GM23338 (cell line): ENCODE data around the gene NR1I2. TPM values are rescaled to one million over a fixed set of nuclear protein-coding genes. Genes with fewer than 3 reads are reported as not detected.

ENCODE experiments used
- ATAC-seq: fragments of 200-7000 bp; cut with Tn5 transposase; 3 replicates; pipeline ENCODE4 v1.9.1; 2020
- DNase-seq: peaks from one replicate; pipeline ENCODE4 v3.0.0-alpha.2; 2015; ENCODE audit warnings: low spot score
- H2AFZ ChIP-seq: fragments of 200-600 bp; sonication (generic); 2 replicates; pipeline ENCODE4 v1.8.0; 2016; ENCODE audit warnings: antibody characterized with exemption, mild to moderate bottlenecking, moderate library complexity
- H3F3A ChIP-seq: fragments of 200-600 bp; sonication (generic); replicated peaks from 2 replicates; pipeline ENCODE4 v1.8.0; 2017; ENCODE audit warnings: antibody characterized with exemption, mixed run types, low read depth
- H3K27ac ChIP-seq: fragments of 200-600 bp; sonication (generic); 2 replicates; pipeline ENCODE4 v1.6.1; 2016; ENCODE audit warnings: low read depth
- H3K27me3 ChIP-seq: fragments of 200-600 bp; sonication (generic); 2 replicates; pipeline ENCODE4 v1.8.0; 2016; ENCODE audit warnings: mild to moderate bottlenecking, mixed run types, moderate library complexity; ENCODE audit not compliant: insufficient read depth
- H3K36me3 ChIP-seq: fragments of 200-600 bp; sonication (generic); 2 replicates; pipeline ENCODE4 v1.8.0; 2016; ENCODE audit warnings: mild to moderate bottlenecking; ENCODE audit not compliant: insufficient read depth
- H3K4me1 ChIP-seq: fragments of 200-600 bp; sonication (generic); 2 replicates; pipeline ENCODE4 v1.8.0; 2016; ENCODE audit warnings: mild to moderate bottlenecking, moderate library complexity; ENCODE audit not compliant: insufficient read depth
- H3K4me2 ChIP-seq: fragments of 200-600 bp; sonication (generic); 2 replicates; pipeline ENCODE4 v1.7.1; 2017; ENCODE audit warnings: mixed run types
- H3K4me3 ChIP-seq: fragments of 200-600 bp; sonication (generic); 2 replicates; pipeline ENCODE4 v1.6.1; 2016; ENCODE audit warnings: mixed run types
- H3K79me2 ChIP-seq: fragments of 200-600 bp; sonication (generic); replicated peaks from 2 replicates; pipeline ENCODE4 v1.8.0; 2017; ENCODE audit warnings: mild to moderate bottlenecking; ENCODE audit not compliant: insufficient read depth
- H3K9me2 ChIP-seq: fragments of 200-600 bp; sonication (generic); 2 replicates; pipeline ENCODE4 v1.8.0; 2017; ENCODE audit not compliant: insufficient read depth
- H4K20me1 ChIP-seq: fragments of 200-600 bp; sonication (generic); replicated peaks from 2 replicates; pipeline ENCODE4 v1.8.0; 2017; ENCODE audit warnings: mild to moderate bottlenecking; ENCODE audit not compliant: insufficient read depth
- H3K27ac Mint-ChIP-seq: 2 replicates; pipeline ENCODE4 v1.8.0; 2020; ENCODE audit warnings: inconsistent platforms, mild to moderate bottlenecking, moderate library complexity, mixed read lengths
- H3K27me3 Mint-ChIP-seq: 3 replicates; pipeline ENCODE4 v1.8.0; 2022; ENCODE audit warnings: low read depth, mild to moderate bottlenecking, moderate library complexity, mixed read lengths, inconsistent platforms; ENCODE audit not compliant: insufficient read depth, poor library complexity
- H3K36me3 Mint-ChIP-seq: 3 replicates; pipeline ENCODE4 v1.8.0; 2021; ENCODE audit warnings: low read depth, mild to moderate bottlenecking, inconsistent platforms, moderate library complexity, mixed read lengths
- H3K4me1 Mint-ChIP-seq: 3 replicates; pipeline ENCODE4 v1.8.0; 2020; ENCODE audit warnings: mild to moderate bottlenecking, inconsistent platforms, mixed read lengths
- H3K4me3 Mint-ChIP-seq: 3 replicates; pipeline ENCODE4 v1.8.0; 2021; ENCODE audit warnings: moderate library complexity, mild to moderate bottlenecking, inconsistent platforms, mixed read lengths
- H3K9me3 Mint-ChIP-seq: 3 replicates; pipeline ENCODE4 v1.8.0; 2020; ENCODE audit warnings: moderate library complexity, mild to moderate bottlenecking, inconsistent platforms, mixed read lengths
- CREB1 ChIP-seq: fragments of 250-450 bp; sonication (Bioruptor Pico); IDR thresholded peaks from 2 replicates; pipeline ENCODE4 v1.5.0; 2020; ENCODE audit warnings: low read depth, mild to moderate bottlenecking, moderate library complexity
- EZH2phosphoT487 ChIP-seq: fragments of 200-600 bp; sonication (generic); IDR thresholded peaks from one replicate; pipeline ENCODE4 v1.8.1; 2018; ENCODE audit warnings: antibody characterized with exemption; ENCODE audit not compliant: unreplicated experiment
- JUNB ChIP-seq: IDR thresholded peaks from one replicate; pipeline ENCODE4 v1.6.1; 2016; ENCODE audit warnings: antibody characterized with exemption; ENCODE audit not compliant: unreplicated experiment
- ZNF114 ChIP-seq: fragments of 250-450 bp; sonication (Bioruptor Pico); IDR thresholded peaks from 2 replicates; pipeline ENCODE4 v1.5.0; 2020; ENCODE audit warnings: mild to moderate bottlenecking, moderate library complexity
- ZNF331 ChIP-seq: fragments of 250-450 bp; sonication (Bioruptor Pico); IDR thresholded peaks from 2 replicates; pipeline ENCODE4 v1.5.0; 2020; ENCODE audit warnings: low read depth, mild to moderate bottlenecking, moderate library complexity
- polyA plus RNA-seq: library from polyadenylated mRNA; unstranded; fragments of >200 nt; fragmentation: Nextera tagmentation; extraction: Ambion mirVana; gene quantifications from 2 replicates; pipeline ENCODE4 v1.2.1, GENCODE V29; 2016
- total RNA-seq: library from RNA; depleted of rRNA; stranded (reverse); fragments of >200 nt; shearing (Covaris generic); gene quantifications from 2 replicates; pipeline ENCODE4 v1.2.3, GENCODE V29; 2014
- TF ChIP-seq, protein P1 (sequence below): fragments of 250-450 bp; sonication (Bioruptor Pico); IDR thresholded peaks from 2 replicates; pipeline ENCODE4 v1.5.0; 2020; ENCODE audit warnings: mild to moderate bottlenecking, moderate library complexity
- TF ChIP-seq, protein P2 (sequence below): IDR thresholded peaks from 2 replicates; pipeline ENCODE4 v1.6.1; 2016; ENCODE audit warnings: antibody characterized with exemption
- TF ChIP-seq, protein P3 (sequence below), 2 experiments: fragments of 200-600 bp in 1 of 2; sonication (generic) in 1 of 2; conservative IDR thresholded peaks; 2 replicates each; pipeline versions ENCODE4 v1.5.1 to v1.6.1; 2016 to 2017; ENCODE audit warnings: antibody characterized with exemption in 2 of 2, low read depth in 2 of 2, mild to moderate bottlenecking in 2 of 2, moderate library complexity in 1 of 2
- TF ChIP-seq, protein P4 (sequence below): IDR thresholded peaks from one replicate; pipeline ENCODE4 v1.6.1; 2018; ENCODE audit warnings: antibody characterized with exemption; ENCODE audit not compliant: unreplicated experiment

The NR1I2 gene
- total and polyA plus RNA-seq, 2 experiments from 2014 or later, result 0.89 to 4.4 TPM

DNA sequence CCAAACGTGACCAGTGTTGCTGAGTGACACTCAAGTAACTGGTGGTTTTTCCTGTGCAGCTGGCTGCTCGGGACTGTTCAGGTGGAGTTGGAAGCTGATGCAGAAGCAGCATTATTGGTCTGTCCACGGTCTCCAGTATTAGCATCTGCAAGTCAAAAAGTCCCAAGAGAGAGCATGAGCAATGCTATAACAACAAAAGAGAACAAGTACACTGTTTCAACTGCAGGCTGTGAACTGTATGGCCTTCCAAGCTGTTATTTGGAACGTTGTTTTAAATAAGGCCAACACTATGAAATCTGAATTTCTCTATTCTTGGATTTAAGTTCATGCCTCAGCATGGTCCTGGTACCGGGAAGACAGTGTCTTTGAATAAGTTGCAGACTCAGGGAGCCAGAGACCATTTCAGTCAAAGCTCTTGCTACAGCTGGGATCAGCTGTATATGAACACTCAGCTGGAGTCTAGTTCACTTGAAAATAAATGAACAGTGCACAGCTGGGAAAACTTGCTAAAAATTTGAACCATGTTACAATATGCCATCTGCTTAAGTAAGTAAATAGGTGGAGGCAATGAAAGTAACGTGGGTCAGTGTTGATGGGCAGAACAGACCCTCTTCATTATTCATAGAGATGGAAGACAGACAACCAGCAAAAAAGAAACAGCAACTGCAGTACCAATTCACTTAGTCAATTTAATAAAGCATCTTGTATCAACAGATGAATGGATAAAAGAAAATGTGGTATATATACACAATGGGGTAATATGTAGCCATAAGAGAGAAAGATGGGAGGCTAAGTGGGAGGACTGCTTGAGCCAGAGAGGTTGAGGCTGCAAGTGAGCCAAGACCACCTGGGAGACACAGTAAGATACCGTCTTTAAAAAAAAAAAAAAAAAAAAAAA, 45.1 kb downstream of the NR1I2 start (continued):
- TF ChIP-seq, protein P1, sequence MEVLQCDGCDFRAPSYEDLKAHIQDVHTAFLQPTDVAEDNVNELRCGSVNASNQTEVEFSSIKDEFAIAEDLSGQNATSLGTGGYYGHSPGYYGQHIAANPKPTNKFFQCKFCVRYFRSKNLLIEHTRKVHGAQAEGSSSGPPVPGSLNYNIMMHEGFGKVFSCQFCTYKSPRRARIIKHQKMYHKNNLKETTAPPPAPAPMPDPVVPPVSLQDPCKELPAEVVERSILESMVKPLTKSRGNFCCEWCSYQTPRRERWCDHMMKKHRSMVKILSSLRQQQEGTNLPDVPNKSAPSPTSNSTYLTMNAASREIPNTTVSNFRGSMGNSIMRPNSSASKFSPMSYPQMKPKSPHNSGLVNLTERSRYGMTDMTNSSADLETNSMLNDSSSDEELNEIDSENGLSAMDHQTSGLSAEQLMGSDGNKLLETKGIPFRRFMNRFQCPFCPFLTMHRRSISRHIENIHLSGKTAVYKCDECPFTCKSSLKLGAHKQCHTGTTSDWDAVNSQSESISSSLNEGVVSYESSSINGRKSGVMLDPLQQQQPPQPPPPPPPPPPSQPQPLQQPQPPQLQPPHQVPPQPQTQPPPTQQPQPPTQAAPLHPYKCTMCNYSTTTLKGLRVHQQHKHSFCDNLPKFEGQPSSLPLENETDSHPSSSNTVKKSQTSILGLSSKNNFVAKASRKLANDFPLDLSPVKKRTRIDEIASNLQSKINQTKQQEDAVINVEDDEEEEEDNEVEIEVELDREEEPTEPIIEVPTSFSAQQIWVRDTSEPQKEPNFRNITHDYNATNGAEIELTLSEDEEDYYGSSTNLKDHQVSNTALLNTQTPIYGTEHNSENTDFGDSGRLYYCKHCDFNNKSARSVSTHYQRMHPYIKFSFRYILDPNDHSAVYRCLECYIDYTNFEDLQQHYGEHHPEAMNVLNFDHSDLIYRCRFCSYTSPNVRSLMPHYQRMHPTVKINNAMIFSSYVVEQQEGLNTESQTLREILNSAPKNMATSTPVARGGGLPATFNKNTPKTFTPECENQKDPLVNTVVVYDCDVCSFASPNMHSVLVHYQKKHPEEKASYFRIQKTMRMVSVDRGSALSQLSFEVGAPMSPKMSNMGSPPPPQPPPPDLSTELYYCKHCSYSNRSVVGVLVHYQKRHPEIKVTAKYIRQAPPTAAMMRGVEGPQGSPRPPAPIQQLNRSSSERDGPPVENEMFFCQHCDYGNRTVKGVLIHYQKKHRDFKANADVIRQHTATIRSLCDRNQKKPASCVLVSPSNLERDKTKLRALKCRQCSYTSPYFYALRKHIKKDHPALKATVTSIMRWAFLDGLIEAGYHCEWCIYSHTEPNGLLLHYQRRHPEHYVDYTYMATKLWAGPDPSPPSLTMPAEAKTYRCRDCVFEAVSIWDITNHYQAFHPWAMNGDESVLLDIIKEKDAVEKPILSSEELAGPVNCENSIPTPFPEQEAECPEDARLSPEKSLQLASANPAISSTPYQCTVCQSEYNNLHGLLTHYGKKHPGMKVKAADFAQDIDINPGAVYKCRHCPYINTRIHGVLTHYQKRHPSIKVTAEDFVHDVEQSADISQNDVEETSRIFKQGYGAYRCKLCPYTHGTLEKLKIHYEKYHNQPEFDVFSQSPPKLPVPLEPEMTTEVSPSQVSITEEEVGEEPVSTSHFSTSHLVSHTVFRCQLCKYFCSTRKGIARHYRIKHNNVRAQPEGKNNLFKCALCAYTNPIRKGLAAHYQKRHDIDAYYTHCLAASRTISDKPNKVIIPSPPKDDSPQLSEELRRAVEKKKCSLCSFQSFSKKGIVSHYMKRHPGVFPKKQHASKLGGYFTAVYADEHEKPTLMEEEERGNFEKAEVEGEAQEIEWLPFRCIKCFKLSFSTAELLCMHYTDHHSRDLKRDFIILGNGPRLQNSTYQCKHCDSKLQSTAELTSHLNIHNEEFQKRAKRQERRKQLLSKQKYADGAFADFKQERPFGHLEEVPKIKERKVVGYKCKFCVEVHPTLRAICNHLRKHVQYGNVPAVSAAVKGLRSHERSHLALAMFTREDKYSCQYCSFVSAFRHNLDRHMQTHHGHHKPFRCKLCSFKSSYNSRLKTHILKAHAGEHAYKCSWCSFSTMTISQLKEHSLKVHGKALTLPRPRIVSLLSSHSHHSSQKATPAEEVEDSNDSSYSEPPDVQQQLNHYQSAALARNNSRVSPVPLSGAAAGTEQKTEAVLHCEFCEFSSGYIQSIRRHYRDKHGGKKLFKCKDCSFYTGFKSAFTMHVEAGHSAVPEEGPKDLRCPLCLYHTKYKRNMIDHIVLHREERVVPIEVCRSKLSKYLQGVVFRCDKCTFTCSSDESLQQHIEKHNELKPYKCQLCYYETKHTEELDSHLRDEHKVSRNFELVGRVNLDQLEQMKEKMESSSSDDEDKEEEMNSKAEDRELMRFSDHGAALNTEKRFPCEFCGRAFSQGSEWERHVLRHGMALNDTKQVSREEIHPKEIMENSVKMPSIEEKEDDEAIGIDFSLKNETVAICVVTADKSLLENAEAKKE (CRISPR knock-in tag), result no peak

DNA sequence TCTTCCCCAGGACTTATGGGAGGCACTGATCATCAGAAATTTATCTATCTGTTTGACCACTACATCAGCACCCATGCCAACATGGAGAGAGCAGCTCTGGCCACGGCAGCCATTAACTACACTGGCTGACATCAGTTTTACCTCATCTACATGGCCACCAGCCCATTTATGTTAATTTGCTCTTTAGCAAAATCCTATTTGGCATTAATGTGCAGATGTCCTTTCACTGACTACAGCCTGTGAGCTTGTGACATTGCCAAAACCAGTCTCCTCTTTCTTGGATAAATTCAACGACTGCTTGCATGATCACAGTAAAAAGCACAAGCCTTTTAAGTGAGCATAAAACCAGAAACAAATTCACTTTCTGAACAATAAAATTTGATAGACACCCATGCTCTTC, 47.5 kb downstream of the NR1I2 start:
- Histone ChIP-seq H4K20me1 (no peaks in the 10 kb centered on the region; the same call in 1 of the 2 replicates), H3K9me2 (no peaks in the 10 kb centered on the region), H3K36me3 (no peaks in the 10 kb centered on the region), H2AFZ (no peak overlapping the region), H3K27ac (no peak overlapping the region), H3K79me2 (0 out of 2 replicates have a peak, but pooled peaks cover 4% of the 10 kb centered on the region), H3K4me3 (no peak overlapping the region), H3K27me3 (no peaks in the 10 kb centered on the region), H3F3A (no peaks in the 10 kb centered on the region), H3K4me2 (no peak overlapping the region), H3K4me1 (peaks cover 39% of the 10 kb centered on the region)
- Mint-ChIP-seq H3K4me3 (no peak overlapping the region), H3K4me1 (peaks cover 51% of the 10 kb centered on the region), H3K27ac (no peak overlapping the region), H3K36me3 (no peaks in the 10 kb centered on the region), H3K27me3 (peaks cover 4% of the 10 kb centered on the region), H3K9me3 (no peaks in the 10 kb centered on the region)
- DNase-seq (no peak), ATAC-seq (no peak)
- TF ChIP-seq, protein P2, sequence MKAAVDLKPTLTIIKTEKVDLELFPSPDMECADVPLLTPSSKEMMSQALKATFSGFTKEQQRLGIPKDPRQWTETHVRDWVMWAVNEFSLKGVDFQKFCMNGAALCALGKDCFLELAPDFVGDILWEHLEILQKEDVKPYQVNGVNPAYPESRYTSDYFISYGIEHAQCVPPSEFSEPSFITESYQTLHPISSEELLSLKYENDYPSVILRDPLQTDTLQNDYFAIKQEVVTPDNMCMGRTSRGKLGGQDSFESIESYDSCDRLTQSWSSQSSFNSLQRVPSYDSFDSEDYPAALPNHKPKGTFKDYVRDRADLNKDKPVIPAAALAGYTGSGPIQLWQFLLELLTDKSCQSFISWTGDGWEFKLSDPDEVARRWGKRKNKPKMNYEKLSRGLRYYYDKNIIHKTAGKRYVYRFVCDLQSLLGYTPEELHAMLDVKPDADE, result no peak
- TF ChIP-seq, protein P3, sequence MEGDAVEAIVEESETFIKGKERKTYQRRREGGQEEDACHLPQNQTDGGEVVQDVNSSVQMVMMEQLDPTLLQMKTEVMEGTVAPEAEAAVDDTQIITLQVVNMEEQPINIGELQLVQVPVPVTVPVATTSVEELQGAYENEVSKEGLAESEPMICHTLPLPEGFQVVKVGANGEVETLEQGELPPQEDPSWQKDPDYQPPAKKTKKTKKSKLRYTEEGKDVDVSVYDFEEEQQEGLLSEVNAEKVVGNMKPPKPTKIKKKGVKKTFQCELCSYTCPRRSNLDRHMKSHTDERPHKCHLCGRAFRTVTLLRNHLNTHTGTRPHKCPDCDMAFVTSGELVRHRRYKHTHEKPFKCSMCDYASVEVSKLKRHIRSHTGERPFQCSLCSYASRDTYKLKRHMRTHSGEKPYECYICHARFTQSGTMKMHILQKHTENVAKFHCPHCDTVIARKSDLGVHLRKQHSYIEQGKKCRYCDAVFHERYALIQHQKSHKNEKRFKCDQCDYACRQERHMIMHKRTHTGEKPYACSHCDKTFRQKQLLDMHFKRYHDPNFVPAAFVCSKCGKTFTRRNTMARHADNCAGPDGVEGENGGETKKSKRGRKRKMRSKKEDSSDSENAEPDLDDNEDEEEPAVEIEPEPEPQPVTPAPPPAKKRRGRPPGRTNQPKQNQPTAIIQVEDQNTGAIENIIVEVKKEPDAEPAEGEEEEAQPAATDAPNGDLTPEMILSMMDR (conservative IDR thresholded peaks at IDR 0.05; ENCODE audit: low read depth in 2 of 2), result no peak
- TF ChIP-seq CREB1, result no peak
- no peak for TF ChIP-seq JUNB
- TF ChIP-seq, protein P4, sequence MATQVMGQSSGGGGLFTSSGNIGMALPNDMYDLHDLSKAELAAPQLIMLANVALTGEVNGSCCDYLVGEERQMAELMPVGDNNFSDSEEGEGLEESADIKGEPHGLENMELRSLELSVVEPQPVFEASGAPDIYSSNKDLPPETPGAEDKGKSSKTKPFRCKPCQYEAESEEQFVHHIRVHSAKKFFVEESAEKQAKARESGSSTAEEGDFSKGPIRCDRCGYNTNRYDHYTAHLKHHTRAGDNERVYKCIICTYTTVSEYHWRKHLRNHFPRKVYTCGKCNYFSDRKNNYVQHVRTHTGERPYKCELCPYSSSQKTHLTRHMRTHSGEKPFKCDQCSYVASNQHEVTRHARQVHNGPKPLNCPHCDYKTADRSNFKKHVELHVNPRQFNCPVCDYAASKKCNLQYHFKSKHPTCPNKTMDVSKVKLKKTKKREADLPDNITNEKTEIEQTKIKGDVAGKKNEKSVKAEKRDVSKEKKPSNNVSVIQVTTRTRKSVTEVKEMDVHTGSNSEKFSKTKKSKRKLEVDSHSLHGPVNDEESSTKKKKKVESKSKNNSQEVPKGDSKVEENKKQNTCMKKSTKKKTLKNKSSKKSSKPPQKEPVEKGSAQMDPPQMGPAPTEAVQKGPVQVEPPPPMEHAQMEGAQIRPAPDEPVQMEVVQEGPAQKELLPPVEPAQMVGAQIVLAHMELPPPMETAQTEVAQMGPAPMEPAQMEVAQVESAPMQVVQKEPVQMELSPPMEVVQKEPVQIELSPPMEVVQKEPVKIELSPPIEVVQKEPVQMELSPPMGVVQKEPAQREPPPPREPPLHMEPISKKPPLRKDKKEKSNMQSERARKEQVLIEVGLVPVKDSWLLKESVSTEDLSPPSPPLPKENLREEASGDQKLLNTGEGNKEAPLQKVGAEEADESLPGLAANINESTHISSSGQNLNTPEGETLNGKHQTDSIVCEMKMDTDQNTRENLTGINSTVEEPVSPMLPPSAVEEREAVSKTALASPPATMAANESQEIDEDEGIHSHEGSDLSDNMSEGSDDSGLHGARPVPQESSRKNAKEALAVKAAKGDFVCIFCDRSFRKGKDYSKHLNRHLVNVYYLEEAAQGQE, result no peak
- no peak for TF ChIP-seq EZH2phosphoT487
- TF ChIP-seq ZNF114 (CRISPR knock-in tag), result no peak
- TF ChIP-seq ZNF331 (CRISPR knock-in tag), result no peak
